MM.1S (cell line): Measurements from ENCODE around the gene ADAMTS17.

Experiments
- CTCF ChIP-seq: fragments of 300-600 bp; sonication (generic); IDR thresholded peaks from 2 replicates; pipeline ENCODE4 v1.5.1; 2016; ENCODE audit warnings: antibody characterized with exemption, low read length, mixed read lengths
- EZH2 ChIP-seq: fragments of 300-600 bp; sonication (generic); optimal IDR thresholded peaks from 2 replicates; pipeline ENCODE3; 2017; ENCODE audit warnings: low read depth, mild to moderate bottlenecking, antibody characterized with exemption, low read length, mixed read lengths

- no peak for TF ChIP-seq CTCF
- TF ChIP-seq EZH2: no peak
Measured at GRCh38 chr15:99982662-99983061, 359.1 kb downstream of the ADAMTS17 start.
